Gastroesophageal sphincter (tissue), 3 donors: ENCODE results near the gene ARHGAP24.

Experiments used
- EP300 ChIP-seq: sonication (generic); formaldehyde crosslinking; IDR thresholded peaks from one replicate; pipeline ENCODE4 v1.6.1; 2017; ENCODE audit warnings: antibody characterized with exemption, mild to moderate bottlenecking
- POLR2AphosphoS5 ChIP-seq: sonication (generic); formaldehyde crosslinking; IDR thresholded peaks from one replicate; pipeline ENCODE4 v1.6.1; 2017; ENCODE audit warnings: antibody characterized with exemption
- TF ChIP-seq, protein P1 (sequence below), 4 experiments: fragments of 200-600 bp in 2 of 4; fragments of 450-650 bp in 2 of 4; sonication (generic) in 1 of 4; IDR thresholded peaks; one replicate each; pipeline ENCODE4 v1.5.1; 2017 to 2019; ENCODE audit warnings: antibody characterized with exemption in 4 of 4, mild to moderate bottlenecking in 2 of 4, moderate library complexity in 2 of 4

GRCh38 chr4:85514783-85515182, 39.8 kb downstream of the ARHGAP24 start:
- TF ChIP-seq POLR2AphosphoS5 (no peak), EP300 (no peak)
- TF ChIP-seq, protein P1, sequence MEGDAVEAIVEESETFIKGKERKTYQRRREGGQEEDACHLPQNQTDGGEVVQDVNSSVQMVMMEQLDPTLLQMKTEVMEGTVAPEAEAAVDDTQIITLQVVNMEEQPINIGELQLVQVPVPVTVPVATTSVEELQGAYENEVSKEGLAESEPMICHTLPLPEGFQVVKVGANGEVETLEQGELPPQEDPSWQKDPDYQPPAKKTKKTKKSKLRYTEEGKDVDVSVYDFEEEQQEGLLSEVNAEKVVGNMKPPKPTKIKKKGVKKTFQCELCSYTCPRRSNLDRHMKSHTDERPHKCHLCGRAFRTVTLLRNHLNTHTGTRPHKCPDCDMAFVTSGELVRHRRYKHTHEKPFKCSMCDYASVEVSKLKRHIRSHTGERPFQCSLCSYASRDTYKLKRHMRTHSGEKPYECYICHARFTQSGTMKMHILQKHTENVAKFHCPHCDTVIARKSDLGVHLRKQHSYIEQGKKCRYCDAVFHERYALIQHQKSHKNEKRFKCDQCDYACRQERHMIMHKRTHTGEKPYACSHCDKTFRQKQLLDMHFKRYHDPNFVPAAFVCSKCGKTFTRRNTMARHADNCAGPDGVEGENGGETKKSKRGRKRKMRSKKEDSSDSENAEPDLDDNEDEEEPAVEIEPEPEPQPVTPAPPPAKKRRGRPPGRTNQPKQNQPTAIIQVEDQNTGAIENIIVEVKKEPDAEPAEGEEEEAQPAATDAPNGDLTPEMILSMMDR (IDR thresholded peaks at IDR 0.05) = no peak
